ENCODE measurements around the gene HLA-DMB. TPM values are rescaled to one million over a fixed set of nuclear protein-coding genes. Genes with fewer than 3 reads are reported as not detected.

The HLA-DMB gene
- total and polyA plus RNA-seq, 2 donors (not counting 3 experiments of a cell fraction or from before 2014, with no cell fraction given), result 0.75 TPM; not detected in 1

GRCh38 chr6:32908897-32909296, 31.9 kb downstream of the HLA-DMB start:
- no peak for DNase-seq (ENCODE audit: low read depth, low spot score)
- intact Hi-C loops (cut with micrococcal nuclease) (no loop called here), dilution Hi-C loops (cut with MboI; ENCODE audit: extremely low pct_ligation_motif_present, low sequenced_read_pairs) (no loop called here)
- H3K36me3 ChIP-seq (ENCODE audit: control insufficient read depth in 2 of 2, extremely low read depth in 1 of 2, insufficient read depth in 2 of 2, low read length in 2 of 2), result no peaks in the 10 kb centered on the region
- no peaks in the 10 kb centered on the region for H3K9me3 ChIP-seq (replicated peaks; ENCODE audit: control insufficient read depth, insufficient read depth, low read length)
- H3K4me2 ChIP-seq (ENCODE audit: insufficient read depth, low read length), result no peak overlapping the region
- FAIRE-seq, result no peak
- no peak overlapping the region for H3K9ac ChIP-seq (replicated peaks; ENCODE audit: extremely low read depth, insufficient read depth, low read length)
- no TSS peak for BruUV-seq (replicated peaks)
- no peak for TF ChIP-seq GATA2 (IDR thresholded peaks at IDR 0.05; ENCODE audit: insufficient read depth, insufficient read length, low read depth, low read length)
- TF ChIP-seq EZH2 (IDR thresholded peaks at IDR 0.05; ENCODE audit: borderline replicate concordance, low read depth, low read length, severe bottlenecking), result no peak
- TF ChIP-seq MYC (IDR thresholded peaks at IDR 0.05; ENCODE audit: low read depth, low read length), result no peak
- TF ChIP-seq CTCF (IDR thresholded peaks at IDR 0.05; ENCODE audit: extremely low read depth in 1 of 2, insufficient read depth in 1 of 2, low read depth in 1 of 2, low read length in 2 of 2), result no peak
- TF ChIP-seq FOS (IDR thresholded peaks at IDR 0.05; ENCODE audit: borderline replicate concordance, insufficient read depth, low read length), result no peak
- no peak for TF ChIP-seq JUN (IDR thresholded peaks at IDR 0.05; ENCODE audit: borderline replicate concordance, insufficient read depth, insufficient read length, low read depth)
- TF ChIP-seq MAX (IDR thresholded peaks at IDR 0.05; ENCODE audit: insufficient read depth, insufficient read length), result no peak
- no peak for TF ChIP-seq POLR2A (IDR thresholded peaks at IDR 0.05; ENCODE audit: low read depth, low read length)
- TF ChIP-seq POLR2AphosphoS5 (IDR thresholded peaks at IDR 0.05; ENCODE audit: insufficient read depth, low read depth, low read length), result no peak
- H3K9me1 ChIP-seq (replicated peaks; ENCODE audit: control insufficient read depth, extremely low read depth, insufficient read depth, low read length), result no peaks in the 10 kb centered on the region
- POLR2A ChIA-PET, result no interaction called here
- no peak overlapping the region for H2AFZ ChIP-seq (ENCODE audit: low read depth, low read length)
- no peaks in the 10 kb centered on the region for H3K79me2 ChIP-seq (ENCODE audit: control insufficient read depth, insufficient read depth, low read length)
- no peaks in the 10 kb centered on the region for H4K20me1 ChIP-seq (replicated peaks; ENCODE audit: control insufficient read depth, extremely low read depth, insufficient read depth, low read length)
- H3K4me1 ChIP-seq (ENCODE audit: control insufficient read depth, extremely low read depth, insufficient read depth, low read length), result no peaks in the 10 kb centered on the region
- H3K27ac ChIP-seq (ENCODE audit: insufficient read depth, low read depth, low read length), result no peak overlapping the region
- peaks cover 3 to 8% of the 10 kb centered on the region in 2 experiments for H3K27me3 ChIP-seq (ENCODE audit: control insufficient read depth in 2 of 2, insufficient read depth in 2 of 2, low read length in 2 of 2)
- no peak overlapping the region for H3K4me3 ChIP-seq (replicated peaks in 1 of 3; ENCODE audit: insufficient read depth in 1 of 3, low read depth in 1 of 3, low read length in 3 of 3)
- CTCF ChIA-PET, result interaction anchor here (0.7 to 1.2 kb wide), 4 partner anchors 15 to 76 kb away, joined by 3 to 4 read pairs (median 4); no protein-coding TSS in a partner anchor
